ENCODE measurements around the gene RNF128.

The RNF128 gene, protein sequence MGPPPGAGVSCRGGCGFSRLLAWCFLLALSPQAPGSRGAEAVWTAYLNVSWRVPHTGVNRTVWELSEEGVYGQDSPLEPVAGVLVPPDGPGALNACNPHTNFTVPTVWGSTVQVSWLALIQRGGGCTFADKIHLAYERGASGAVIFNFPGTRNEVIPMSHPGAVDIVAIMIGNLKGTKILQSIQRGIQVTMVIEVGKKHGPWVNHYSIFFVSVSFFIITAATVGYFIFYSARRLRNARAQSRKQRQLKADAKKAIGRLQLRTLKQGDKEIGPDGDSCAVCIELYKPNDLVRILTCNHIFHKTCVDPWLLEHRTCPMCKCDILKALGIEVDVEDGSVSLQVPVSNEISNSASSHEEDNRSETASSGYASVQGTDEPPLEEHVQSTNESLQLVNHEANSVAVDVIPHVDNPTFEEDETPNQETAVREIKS

DNA sequence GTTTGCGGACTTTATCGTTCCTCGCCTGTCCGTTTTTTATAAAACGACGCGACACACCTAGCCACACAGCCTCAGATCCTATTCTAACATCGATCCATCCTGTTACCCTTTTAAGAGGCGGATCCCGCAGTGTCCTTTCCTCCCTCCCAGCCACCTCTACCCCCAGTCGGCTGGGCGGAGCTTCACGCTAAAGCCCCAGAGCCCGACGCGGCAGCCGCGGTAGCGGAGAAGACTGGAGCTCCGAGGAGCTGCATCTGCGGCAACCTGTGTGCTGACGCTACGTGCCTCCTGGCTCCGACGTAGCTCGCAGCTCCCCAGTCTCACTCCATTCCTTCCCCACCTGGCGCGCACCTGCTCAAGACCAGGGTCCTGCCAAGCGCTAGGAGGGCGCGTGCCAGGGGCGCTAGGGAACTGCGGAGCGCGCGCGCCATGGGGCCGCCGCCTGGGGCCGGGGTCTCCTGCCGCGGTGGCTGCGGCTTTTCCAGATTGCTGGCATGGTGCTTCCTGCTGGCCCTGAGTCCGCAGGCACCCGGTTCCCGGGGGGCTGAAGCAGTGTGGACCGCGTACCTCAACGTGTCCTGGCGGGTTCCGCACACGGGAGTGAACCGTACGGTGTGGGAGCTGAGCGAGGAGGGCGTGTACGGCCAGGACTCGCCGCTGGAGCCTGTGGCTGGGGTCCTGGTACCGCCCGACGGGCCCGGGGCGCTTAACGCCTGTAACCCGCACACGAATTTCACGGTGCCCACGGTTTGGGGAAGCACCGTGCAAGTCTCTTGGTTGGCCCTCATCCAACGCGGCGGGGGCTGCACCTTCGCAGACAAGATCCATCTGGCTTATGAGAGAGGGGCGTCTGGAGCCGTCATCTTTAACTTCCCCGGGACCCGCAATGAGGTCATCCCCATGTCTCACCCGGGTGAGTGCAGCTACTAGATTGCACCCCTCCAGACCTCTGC, at the start of gene RNF128:
TSS of gene RNF128 (plus strand) at position 217 of the 953 bp plus-strand sequence. CDS start at position 430, 213 bp downstream.
- no peak for DNase-seq (ENCODE audit: low spot score)

DNA sequence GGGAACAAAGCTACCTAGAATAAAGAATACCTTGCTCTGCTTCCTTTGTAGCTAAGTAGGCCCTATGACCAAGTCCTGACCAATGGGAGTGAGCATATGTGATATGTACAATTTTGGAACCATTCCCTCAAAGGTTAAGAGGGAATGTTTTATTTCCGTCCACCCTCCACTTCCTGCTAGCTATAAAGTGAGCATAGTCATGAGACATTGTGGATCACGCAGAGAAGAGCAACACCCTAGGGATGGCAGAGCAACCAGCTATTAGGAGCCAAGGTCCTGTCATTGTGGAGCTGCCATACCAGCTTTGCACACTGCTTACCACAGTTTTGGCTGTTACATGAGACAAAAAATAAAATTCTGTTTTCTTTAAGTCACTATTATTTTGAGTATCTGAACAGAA, 45.8 kb upstream of the RNF128 start:
- no peak for DNase-seq (ENCODE audit: low spot score)

- no peak for DNase-seq (ENCODE audit: low spot score)
Observed at GRCh38 chrX:106684207-106684606, 42.3 kb upstream of the RNF128 start.

GRCh38 chrX:106692425-106693065, 34.0 kb upstream of the RNF128 start:
- DNase-seq (ENCODE audit: low spot score): no peak

DNA sequence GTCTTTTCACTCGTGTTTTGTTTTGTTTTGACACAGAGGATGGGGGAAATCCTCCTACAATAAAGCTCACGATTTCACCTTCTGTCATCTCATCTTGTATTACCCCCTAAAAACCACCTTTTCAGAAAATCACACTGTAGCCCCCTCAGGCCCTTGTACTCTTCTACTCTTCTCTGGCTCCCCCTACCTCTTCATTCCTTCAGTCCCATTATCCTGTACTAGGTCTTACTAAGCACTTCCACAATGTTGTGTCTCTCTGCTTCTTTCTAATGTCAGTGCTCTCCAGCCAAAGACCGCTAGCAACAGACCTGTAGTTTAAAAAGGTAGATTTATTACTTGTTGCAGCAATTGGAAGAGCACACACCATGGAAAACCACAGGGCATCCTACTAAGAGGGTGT, 30.0 kb upstream of the RNF128 start:
- DNase-seq (ENCODE audit: low spot score): no peak

DNA sequence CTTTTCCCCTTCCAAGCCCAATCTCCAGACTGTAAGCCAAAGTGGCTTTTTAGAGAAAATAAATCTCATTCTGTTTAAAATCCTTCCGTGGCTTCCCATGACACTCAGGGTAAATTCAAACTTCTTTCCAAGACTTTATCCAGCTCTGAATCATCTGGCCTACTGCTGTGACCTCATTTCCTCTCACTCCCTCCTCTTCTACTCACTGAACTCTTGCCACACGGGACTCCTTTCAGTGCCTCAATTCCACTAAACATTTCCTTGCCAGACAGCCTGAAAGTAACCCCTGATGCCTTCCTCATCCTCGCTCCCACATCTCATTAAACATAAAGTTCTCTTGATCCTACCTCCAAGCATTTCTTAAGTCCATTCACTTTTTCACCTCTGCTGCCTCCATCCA, 27.8 kb upstream of the RNF128 start:
- DNase-seq (ENCODE audit: low spot score): no peak

GRCh38 chrX:106702636-106703035, 23.9 kb upstream of the RNF128 start:
- no peak for DNase-seq (ENCODE audit: low spot score)

- DNase-seq (ENCODE audit: low spot score): no peak
Observed at GRCh38 chrX:106706466-106706865, 20.0 kb upstream of the RNF128 start.

DNA sequence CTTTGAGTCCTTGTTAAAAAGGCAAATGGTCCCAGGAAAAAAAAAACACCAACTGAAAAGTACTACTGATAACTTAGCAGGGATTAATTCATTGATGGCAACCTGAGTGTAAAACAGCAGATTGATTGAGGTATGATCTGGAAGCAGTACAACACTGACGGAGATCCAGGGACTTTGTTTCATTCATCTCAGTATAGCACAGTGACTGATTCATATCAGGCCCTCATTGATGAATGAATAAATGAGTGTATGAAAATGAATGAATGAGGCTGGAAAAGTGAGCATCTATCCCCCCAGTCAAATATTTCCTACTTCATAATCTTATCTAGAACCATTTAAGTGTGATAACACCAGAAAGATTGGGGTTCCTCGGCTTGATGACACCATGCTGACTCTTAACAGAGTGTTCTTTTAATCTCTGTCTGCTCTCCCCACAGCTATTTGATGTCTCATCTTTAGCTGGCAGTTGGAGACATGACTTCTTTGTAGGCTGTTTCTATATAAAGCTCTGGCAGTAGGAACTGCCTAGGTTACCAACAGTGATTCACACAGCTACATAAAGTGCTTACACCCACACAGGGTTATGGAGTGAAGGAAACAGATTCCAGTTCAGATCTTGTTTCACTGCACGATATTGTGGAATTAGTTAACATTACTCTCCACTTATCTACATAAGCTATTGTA, 18.6 kb upstream of the RNF128 start:
- no peak for DNase-seq (ENCODE audit: low spot score)

DNA sequence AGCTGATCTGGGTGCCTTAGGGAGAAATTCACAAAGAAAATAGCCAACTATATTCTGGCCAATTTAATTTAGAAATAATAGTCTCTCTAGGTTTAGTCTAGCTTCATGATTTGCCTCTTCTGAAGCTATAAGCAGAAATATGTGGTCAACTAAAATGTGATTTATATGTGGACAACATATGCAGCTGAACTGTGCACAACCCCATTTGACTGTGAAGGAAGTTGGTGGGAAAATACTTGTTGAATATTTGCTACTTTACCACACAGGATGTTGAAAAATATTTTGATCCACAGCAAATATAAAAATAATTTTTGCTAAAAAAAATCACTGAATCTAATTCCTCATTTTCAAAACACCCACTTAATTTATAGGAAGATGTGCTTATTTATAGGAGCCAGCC, 15.7 kb upstream of the RNF128 start:
- DNase-seq (ENCODE audit: low spot score): no peak

- DNase-seq (ENCODE audit: low spot score): no peak
Observed at GRCh38 chrX:106711375-106711774, 15.1 kb upstream of the RNF128 start.

DNA sequence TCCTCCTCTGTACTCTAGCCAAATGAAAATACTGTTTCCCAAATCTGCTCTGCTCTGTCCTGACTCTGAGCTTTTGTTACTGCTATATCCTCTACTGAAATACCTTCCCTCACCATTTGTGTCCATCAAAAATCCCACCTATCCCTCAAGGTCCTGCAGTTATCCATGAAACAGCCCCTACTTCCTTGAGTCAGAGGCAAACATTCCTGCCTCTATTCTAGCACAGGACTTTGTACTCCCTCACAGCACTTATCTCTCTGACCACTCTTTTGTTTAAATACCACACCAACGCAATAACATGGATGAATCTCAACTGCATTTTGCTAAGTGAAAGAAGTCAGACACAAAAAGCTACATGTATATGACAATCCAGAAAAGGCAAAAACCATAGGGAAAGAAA, 10.5 kb upstream of the RNF128 start:
- DNase-seq (ENCODE audit: low spot score): no peak

GRCh38 chrX:106716463-106716862, 10.0 kb upstream of the RNF128 start:
- no peak for DNase-seq (ENCODE audit: low spot score)

DNA sequence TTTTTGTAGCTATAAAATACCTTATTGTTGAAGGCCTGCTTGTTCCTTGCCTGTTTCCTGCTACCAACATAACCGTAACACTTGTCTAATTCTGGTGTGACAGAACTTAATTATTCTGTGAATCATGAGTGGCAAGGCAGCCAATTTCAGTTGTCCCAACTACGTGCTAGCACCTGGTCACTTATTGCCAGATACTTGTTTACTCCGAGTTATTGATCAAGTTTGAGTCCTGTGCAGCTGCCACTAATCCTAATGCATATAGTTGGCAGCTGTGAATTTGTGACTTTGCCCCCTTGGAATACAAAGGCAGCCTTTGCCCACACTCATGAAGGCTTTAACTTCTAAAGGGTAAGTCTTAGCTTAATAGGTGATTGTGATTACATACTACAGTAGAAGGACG, 7.8 kb upstream of the RNF128 start:
- no peak for DNase-seq (ENCODE audit: low spot score)

DNA sequence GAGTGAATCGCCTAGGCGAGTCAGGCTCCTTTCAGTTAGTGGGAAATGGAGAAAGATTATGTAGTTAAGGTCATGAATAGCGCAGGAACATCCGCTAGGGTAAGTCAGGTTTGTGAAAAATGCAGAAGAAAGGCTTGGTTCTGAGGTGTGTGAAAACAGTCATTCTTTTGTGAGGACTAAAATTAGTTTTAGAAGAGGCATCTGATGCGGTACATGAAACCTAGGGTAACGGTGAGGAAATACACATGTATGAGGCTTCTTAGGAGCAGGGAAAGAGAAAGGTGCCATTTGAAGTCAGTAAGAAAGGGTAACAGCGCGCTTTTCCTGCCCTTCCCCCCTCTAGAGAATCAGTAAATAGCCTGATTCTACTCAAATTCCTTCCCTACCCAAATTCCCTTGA, 570 bp upstream of the RNF128 start:
- DNase-seq (ENCODE audit: low spot score): no peak

GRCh38 chrX:106728337-106728736, 1.8 kb downstream of the RNF128 start:
- DNase-seq (ENCODE audit: low spot score): no peak

DNA sequence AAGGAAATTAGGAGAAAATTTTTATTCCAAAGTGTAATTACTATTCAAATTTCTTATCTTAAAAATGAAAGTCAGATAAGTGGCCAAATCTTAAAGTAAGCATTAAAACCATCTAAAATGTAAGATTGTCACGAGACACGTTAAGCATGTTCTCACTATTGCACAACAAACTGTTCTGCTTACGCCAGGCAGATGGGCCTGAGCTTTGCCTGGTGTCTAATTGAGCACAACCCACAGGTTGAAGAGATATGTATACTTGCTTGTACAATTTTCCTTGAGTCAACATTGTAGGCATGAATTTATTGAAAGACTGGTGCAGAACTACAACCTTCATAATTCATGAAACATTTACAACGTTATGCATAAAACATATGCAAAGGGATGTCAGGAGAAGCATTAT, 3.9 kb downstream of the RNF128 start:
- no peak for DNase-seq (ENCODE audit: low spot score)

DNA sequence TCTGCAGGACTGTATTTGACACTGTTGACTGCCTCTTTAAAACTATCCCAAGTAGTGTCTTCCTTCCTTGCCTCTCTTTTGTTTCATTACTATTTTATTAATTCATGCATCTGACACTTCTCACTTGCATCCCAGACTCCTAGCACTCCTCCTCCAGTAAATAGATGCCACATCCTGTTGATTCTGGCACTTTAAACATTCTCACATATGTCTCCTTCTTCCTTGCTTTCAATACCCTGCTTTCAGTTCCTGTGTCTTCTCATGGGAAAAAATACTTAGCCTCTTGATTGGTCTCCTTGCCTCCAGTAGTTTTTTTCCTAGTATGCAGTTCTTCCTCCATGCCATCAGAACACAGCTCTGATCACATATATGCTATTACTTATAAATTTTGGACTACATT, 5.1 kb downstream of the RNF128 start:
- DNase-seq (ENCODE audit: low spot score): no peak

DNA sequence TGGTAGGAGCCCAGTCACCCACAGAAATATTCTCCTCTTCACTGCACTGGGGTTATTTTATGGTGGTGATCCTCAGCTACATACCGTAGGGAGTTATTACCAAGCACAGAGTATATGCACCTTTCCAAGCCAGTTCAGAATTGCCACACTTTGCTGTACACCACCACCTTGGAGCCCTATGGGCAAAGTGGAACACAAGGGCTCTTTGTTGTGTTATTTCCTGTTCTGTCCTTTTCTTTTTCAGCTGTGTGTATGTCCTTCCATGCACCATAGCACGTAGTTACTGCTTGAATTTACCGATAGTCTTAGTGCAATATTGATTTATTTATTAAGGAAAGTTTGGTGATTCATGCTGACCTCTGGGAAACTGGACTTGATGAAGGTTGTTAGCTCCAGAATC, 8.3 kb downstream of the RNF128 start:
- DNase-seq (ENCODE audit: low spot score): no peak

DNA sequence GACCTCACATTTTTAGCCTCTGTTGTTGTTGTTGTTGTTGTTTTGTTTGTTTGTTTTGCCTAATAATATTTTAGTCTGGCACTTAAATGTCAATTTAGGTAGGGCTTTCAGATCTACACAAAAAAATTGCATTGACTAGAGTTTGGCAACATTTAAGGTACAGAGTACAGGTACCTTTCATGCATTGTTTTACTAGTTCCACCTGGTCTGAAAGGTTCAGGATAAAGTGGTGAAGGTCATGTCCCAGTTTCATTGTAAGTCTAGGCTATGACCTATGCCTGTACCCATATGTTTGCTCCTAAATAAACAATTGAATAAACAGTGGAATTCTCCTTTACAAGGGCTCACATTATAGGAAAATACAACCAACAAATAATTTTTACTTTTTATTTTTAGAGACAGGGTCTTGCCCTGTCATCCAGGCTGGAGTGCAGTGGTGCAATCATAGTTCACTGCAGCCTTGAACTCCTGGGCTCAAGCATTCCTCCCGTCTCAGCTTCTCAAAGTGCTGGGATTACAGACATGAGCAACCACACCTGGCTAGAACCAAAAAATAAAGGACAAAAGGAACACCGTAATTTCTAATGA, 13.8 kb downstream of the RNF128 start:
- no peak for DNase-seq (ENCODE audit: low spot score)

DNA sequence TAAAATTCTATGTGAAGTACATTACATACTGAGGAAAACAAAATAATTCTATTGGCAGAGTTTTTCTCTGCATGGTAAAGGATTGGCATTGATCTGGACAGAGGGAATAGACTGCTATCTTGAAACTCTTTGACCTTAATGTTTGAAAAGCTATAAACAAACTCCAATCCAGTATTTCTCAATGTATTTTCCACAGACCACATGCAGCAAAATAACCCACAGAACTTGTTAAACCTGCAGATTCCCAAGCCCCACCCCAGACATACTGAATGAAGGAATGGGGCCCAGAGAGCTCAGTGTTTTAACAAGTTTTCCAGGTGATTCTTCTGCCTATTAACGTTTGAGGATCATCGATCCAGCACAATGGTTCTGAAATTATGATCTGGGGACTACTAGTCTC, 15.7 kb downstream of the RNF128 start:
- DNase-seq (ENCODE audit: low spot score): no peak

DNA sequence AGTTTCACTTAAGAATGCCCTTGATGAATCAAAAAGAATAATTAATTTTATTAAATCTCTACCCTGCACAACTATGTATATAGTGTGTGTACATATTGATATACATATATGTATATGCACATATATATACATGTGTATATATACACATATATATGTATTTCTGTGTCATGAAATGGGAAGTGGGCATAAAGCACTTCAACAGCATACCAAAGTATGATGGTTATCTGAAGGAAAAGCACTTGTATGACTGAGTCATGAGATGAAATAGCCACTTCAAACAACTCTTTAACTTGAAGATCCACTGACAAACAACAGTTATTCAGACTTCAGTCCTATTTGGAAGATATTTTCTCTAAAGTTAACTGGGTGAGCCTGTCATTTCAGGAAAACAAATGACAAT, 16.3 kb downstream of the RNF128 start:
- DNase-seq (ENCODE audit: low spot score): no peak

All from CD4-positive, alpha-beta T cell treated with Interleukin-6 at 100 ng/mL for 8 hours (primary cell).